Measurements from ENCODE around the gene ZNF804B. TPM values are rescaled to one million over a fixed set of nuclear protein-coding genes. Genes with fewer than 3 reads are reported as not detected.

The ZNF804B gene
- total and polyA plus RNA-seq, 2 of the 4 experiments (the other 2 are of a cell fraction), result not detected

DNA sequence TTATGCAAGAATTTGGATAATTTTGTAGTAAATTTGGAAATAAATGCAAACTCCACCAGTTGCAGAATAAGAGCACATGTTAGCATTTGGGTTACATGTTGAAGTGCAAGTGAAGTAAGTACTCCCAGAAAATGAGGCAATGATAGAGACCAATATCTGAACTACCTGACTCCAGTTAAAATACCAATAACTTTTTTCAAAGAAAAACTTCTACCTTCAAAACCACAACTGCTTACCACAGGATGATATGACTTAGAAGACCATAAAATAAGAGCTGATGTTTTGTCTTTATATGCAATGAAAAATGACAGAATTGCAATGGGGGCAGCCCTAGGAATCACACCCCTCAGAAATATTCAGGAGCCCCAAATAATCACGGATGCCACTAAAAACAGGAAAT, 597.6 kb downstream of the ZNF804B start:
- dilution Hi-C loops (cut with HindIII; ENCODE audit: low sequenced_read_pairs, unreplicated experiment), result no loop called here
- no peak overlapping the region for H4K8ac ChIP-seq (ENCODE audit: low read depth in 2 of 2, low read length in 2 of 2)
- H3K9ac ChIP-seq (ENCODE audit: low read depth, low read length), result no peak overlapping the region
- peaks cover 9% of the 10 kb centered on the region for H3K9me3 ChIP-seq (ENCODE audit: control insufficient read depth, insufficient read depth, low read length)
- H3K4me2 ChIP-seq (ENCODE audit: low read depth, low read length), result no peak overlapping the region
- no peak overlapping the region for H3K27ac ChIP-seq (ENCODE audit: insufficient read depth, low read length)
- WGBS, 2 experiments (ENCODE audit: extremely low coverage in 2 of 2, insufficient read length in 1 of 2), result no CpG with 5 or more reads among the region's 1 CpG
- H3K14ac ChIP-seq (replicated peaks; ENCODE audit: low read depth, low read length), result no peak overlapping the region
- ATAC-seq (ENCODE audit: low read depth) (no peak), DNase-seq (no peak)
- H3K56ac ChIP-seq (ENCODE audit: extremely low read depth, insufficient read depth, low read length), result no peak overlapping the region
- H2BK5ac ChIP-seq (ENCODE audit: low read depth, low read length, poor library complexity, severe bottlenecking), result no peak overlapping the region
- H3K79me1 ChIP-seq (ENCODE audit: low read depth in 1 of 2, low read length in 2 of 2), result no peaks in the 10 kb centered on the region
- no peak overlapping the region for H2AK9ac ChIP-seq (replicated peaks; ENCODE audit: low read depth, low read length, poor library complexity)
- H4K5ac ChIP-seq (ENCODE audit: low read depth, low read length), result no peak overlapping the region
- TF ChIP-seq, protein P1, sequence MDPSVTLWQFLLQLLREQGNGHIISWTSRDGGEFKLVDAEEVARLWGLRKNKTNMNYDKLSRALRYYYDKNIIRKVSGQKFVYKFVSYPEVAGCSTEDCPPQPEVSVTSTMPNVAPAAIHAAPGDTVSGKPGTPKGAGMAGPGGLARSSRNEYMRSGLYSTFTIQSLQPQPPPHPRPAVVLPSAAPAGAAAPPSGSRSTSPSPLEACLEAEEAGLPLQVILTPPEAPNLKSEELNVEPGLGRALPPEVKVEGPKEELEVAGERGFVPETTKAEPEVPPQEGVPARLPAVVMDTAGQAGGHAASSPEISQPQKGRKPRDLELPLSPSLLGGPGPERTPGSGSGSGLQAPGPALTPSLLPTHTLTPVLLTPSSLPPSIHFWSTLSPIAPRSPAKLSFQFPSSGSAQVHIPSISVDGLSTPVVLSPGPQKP (IDR thresholded peaks at IDR 0.05; ENCODE audit: borderline replicate concordance, low read depth, low read length), result no peak
- no peak for TF ChIP-seq RAD21 (IDR thresholded peaks at IDR 0.05; ENCODE audit: low read length)
- TF ChIP-seq, protein P2, sequence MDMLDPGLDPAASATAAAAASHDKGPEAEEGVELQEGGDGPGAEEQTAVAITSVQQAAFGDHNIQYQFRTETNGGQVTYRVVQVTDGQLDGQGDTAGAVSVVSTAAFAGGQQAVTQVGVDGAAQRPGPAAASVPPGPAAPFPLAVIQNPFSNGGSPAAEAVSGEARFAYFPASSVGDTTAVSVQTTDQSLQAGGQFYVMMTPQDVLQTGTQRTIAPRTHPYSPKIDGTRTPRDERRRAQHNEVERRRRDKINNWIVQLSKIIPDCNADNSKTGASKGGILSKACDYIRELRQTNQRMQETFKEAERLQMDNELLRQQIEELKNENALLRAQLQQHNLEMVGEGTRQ (IDR thresholded peaks at IDR 0.05; ENCODE audit: low read depth, low read length), result no peak
- TF ChIP-seq NFE2L2 (IDR thresholded peaks at IDR 0.05; ENCODE audit: low read depth, low read length), result no peak
- no peak for TF ChIP-seq MXI1 (IDR thresholded peaks at IDR 0.05; ENCODE audit: borderline replicate concordance, low read depth, low read length)
- no peak for TF ChIP-seq RCOR1 (IDR thresholded peaks at IDR 0.05; ENCODE audit: insufficient replicate concordance, low read length)
- TF ChIP-seq CEBPB (IDR thresholded peaks at IDR 0.05; ENCODE audit: low read depth, low read length), result no peak
- no peak for TF ChIP-seq POLR2A (IDR thresholded peaks at IDR 0.05; ENCODE audit: low read depth, low read length)
- no peak for TF ChIP-seq RFX5 (IDR thresholded peaks at IDR 0.05; ENCODE audit: low read depth, low read length)
- TF ChIP-seq FOS (IDR thresholded peaks at IDR 0.05; ENCODE audit: low read depth, low read length), result no peak
- no peak for TF ChIP-seq MAFK (IDR thresholded peaks at IDR 0.05; ENCODE audit: low read depth, low read length)
- no peak for TF ChIP-seq SMC3 (IDR thresholded peaks at IDR 0.05; ENCODE audit: low read depth, low read length)
- TF ChIP-seq, protein P3, sequence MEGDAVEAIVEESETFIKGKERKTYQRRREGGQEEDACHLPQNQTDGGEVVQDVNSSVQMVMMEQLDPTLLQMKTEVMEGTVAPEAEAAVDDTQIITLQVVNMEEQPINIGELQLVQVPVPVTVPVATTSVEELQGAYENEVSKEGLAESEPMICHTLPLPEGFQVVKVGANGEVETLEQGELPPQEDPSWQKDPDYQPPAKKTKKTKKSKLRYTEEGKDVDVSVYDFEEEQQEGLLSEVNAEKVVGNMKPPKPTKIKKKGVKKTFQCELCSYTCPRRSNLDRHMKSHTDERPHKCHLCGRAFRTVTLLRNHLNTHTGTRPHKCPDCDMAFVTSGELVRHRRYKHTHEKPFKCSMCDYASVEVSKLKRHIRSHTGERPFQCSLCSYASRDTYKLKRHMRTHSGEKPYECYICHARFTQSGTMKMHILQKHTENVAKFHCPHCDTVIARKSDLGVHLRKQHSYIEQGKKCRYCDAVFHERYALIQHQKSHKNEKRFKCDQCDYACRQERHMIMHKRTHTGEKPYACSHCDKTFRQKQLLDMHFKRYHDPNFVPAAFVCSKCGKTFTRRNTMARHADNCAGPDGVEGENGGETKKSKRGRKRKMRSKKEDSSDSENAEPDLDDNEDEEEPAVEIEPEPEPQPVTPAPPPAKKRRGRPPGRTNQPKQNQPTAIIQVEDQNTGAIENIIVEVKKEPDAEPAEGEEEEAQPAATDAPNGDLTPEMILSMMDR (conservative IDR thresholded peaks at IDR 0.05; ENCODE audit: low read depth, low read length), result no peak
- H3K4me1 ChIP-seq (ENCODE audit: control insufficient read depth, insufficient read depth, low read length), result no peaks in the 10 kb centered on the region
- no peaks in the 10 kb centered on the region for H3K36me3 ChIP-seq (ENCODE audit: control insufficient read depth, insufficient read depth, low read length)
- H3K27me3 ChIP-seq (ENCODE audit: control insufficient read depth, insufficient read depth, low read length), result no peaks in the 10 kb centered on the region
- no peak overlapping the region for H3K18ac ChIP-seq (ENCODE audit: low read depth, low read length)
- no peak overlapping the region for H4K91ac ChIP-seq (ENCODE audit: insufficient read depth, low read depth, low read length)
- no peak overlapping the region for H2AK5ac ChIP-seq (ENCODE audit: low read depth, low read length)
- no peak overlapping the region for H3K4ac ChIP-seq (ENCODE audit: low read depth, low read length)
- H3K23ac ChIP-seq (ENCODE audit: low read depth, low read length), result no peak overlapping the region
- no peak overlapping the region for H2BK120ac ChIP-seq (ENCODE audit: low read depth, low read length)
- H2BK15ac ChIP-seq (ENCODE audit: low read depth, low read length), result no peak overlapping the region
- no peak overlapping the region for H3K4me3 ChIP-seq (ENCODE audit: insufficient read depth, low read depth, low read length)
- CTCF ChIA-PET, result no interaction called here
- no TSS peak for BruUV-seq (replicated peaks)
- intact Hi-C loops (cut with micrococcal nuclease), result no loop called here
- H3K9me1 ChIP-seq (ENCODE audit: insufficient read depth, low read length), result no peaks in the 10 kb centered on the region
- H4K20me1 ChIP-seq (ENCODE audit: insufficient read depth, low read length), result no peaks in the 10 kb centered on the region
- no peak overlapping the region for H2AFZ ChIP-seq (replicated peaks; ENCODE audit: low read length, poor library complexity)
- in situ Hi-C loops (cut with MboI; ENCODE audit: low sequenced_read_pairs), result no loop called here
- no peak overlapping the region for H2BK20ac ChIP-seq (ENCODE audit: low read depth, low read length)
- POLR2A ChIA-PET (ENCODE audit: unreplicated experiment), result no interaction called here
